A549 (cell line): ENCODE results near the gene VAPB. TPM values are rescaled to one million over a fixed set of nuclear protein-coding genes. Genes with fewer than 3 reads are reported as not detected.

Experiments
- ATAC-seq, 2 experiments: fragments of 200-7000 bp in 1 of 2; fragments of >200 bp in 1 of 2; cut with Nextera tagmentation in 1 of 2; cut with Tn5 transposase in 1 of 2; 3 replicates each; pipeline versions ENCODE4 v1.8.0 to v1.9.1; 2018 to 2020; ENCODE audit warnings: mild to moderate bottlenecking in 1 of 2, moderate library complexity in 1 of 2
- CTCF ChIA-PET: fragments of 300-600 bp; sonication (Branson Sonifier 250); formaldehyde crosslinking; extraction: SDS; loops from one replicate; lab custom pipeline; 2021; ENCODE audit warnings: antibody characterized with exemption, inconsistent platforms; lab: Yijun Ruan, JAX
- POLR2A ChIA-PET: fragments of 350-600 bp; formaldehyde crosslinking; extraction: SDS; loops from one replicate; lab custom pipeline; 2021; ENCODE audit warnings: antibody characterized with exemption, inconsistent platforms; lab: Yijun Ruan, JAX
- DNase-seq, 2 experiments: peaks; one replicate each; pipeline versions ENCODE4 v3.0.0 to v3.0.0-alpha.2; 2011 to 2016; ENCODE audit warnings: low read depth in 1 of 2, low spot score in 1 of 2
- FAIRE-seq: peaks from 2 replicates; lab custom pipeline; 2011; peaks lifted over from hg19 to GRCh38; lab: Jason Lieb, UNC
- H3K27ac ChIP-seq, 2 experiments: fragments of >200 bp; sonication (Bioruptor Twin); formaldehyde crosslinking; 3 replicates each; pipeline ENCODE4 v1.5.1; 2016 to 2017
- H3K4me1 ChIP-seq: fragments of >200 bp; sonication (Bioruptor Twin); formaldehyde crosslinking; 3 replicates; pipeline ENCODE4 v1.6.1; 2016
- H3K4me2 ChIP-seq: fragments of >200 bp; sonication (Bioruptor Twin); formaldehyde crosslinking; 3 replicates; pipeline ENCODE4 v1.6.1; 2016
- H3K4me3 ChIP-seq: fragments of >200 bp; sonication (Bioruptor Twin); formaldehyde crosslinking; 3 replicates; pipeline ENCODE4 v1.5.1; 2016
- H3K9me3 ChIP-seq: fragments of >200 bp; sonication (Bioruptor Twin); formaldehyde crosslinking; 3 replicates; pipeline ENCODE4 v1.6.1; 2016
- ATOH8 ChIP-seq: fragments of 250-450 bp; sonication (Bioruptor Pico); IDR thresholded peaks from 2 replicates; pipeline ENCODE4 v1.5.0; 2020; ENCODE audit warnings: low read depth, mild to moderate bottlenecking, moderate library complexity
- BHLHE40 ChIP-seq: IDR thresholded peaks from 2 replicates; pipeline ENCODE4 v1.6.1; 2012; ENCODE audit warnings: low read depth, low read length, inconsistent platforms
- EP300 ChIP-seq, 2 experiments: fragments of >200 bp; sonication (Bioruptor Twin); formaldehyde crosslinking; IDR thresholded peaks; 2 replicates in 1 of 2; 3 replicates in 1 of 2; pipeline ENCODE4 v1.6.1; 2016 to 2017
- HES2 ChIP-seq: fragments of >200 bp; sonication (Bioruptor Twin); formaldehyde crosslinking; IDR thresholded peaks from 2 replicates; pipeline ENCODE4 v1.6.1; 2016
- HMGXB4 ChIP-seq: fragments of 250-450 bp; sonication (Bioruptor Pico); IDR thresholded peaks from 2 replicates; pipeline ENCODE4 v1.5.0; 2021; ENCODE audit warnings: mild to moderate bottlenecking, moderate library complexity, borderline replicate concordance
- HOXB5 ChIP-seq: fragments of 250-450 bp; sonication (Bioruptor Pico); IDR thresholded peaks from 2 replicates; pipeline ENCODE4 v1.5.0; 2020; ENCODE audit warnings: mild to moderate bottlenecking, moderate library complexity
- JUN ChIP-seq, 2 experiments: fragments of >200 bp; sonication (Bioruptor Twin); formaldehyde crosslinking; IDR thresholded peaks; 2 replicates in 1 of 2; 3 replicates in 1 of 2; pipeline ENCODE4 v1.6.1; 2016 to 2017
- JUNB ChIP-seq: fragments of >200 bp; sonication (Bioruptor Twin); formaldehyde crosslinking; IDR thresholded peaks from 2 replicates; pipeline ENCODE4 v1.6.1; 2016
- KDM1A ChIP-seq: fragments of 200-600 bp; sonication (generic); IDR thresholded peaks from 2 replicates; pipeline ENCODE4 v1.6.1; 2016; ENCODE audit warnings: low read depth, mild to moderate bottlenecking
- MAFK ChIP-seq: fragments of 450-650 bp; IDR thresholded peaks from 2 replicates; pipeline ENCODE4 v1.6.1; 2014; ENCODE audit not compliant: partially characterized antibody
- NFE2L2 ChIP-seq: fragments of 150-350 bp; conservative IDR thresholded peaks from 2 replicates; pipeline ENCODE4 v1.6.1; 2014; ENCODE audit warnings: low read length
- RAD21 ChIP-seq, 2 experiments: fragments of >200 bp in 1 of 2; sonication (Bioruptor Twin) in 1 of 2; formaldehyde crosslinking in 1 of 2; IDR thresholded peaks in 1 of 2; conservative IDR thresholded peaks in 1 of 2; 2 replicates in 1 of 2; 3 replicates in 1 of 2; pipeline ENCODE4 v1.6.1; 2012 to 2018; ENCODE audit warnings: inconsistent platforms in 1 of 2
- RCOR1 ChIP-seq: fragments of 150-350 bp; IDR thresholded peaks from 2 replicates; pipeline ENCODE4 v1.6.1; 2014; ENCODE audit warnings: antibody characterized with exemption, low read length, low read depth
- RFX5 ChIP-seq: fragments of 450-650 bp; IDR thresholded peaks from 2 replicates; pipeline ENCODE4 v1.7.1; 2014; ENCODE audit warnings: antibody characterized with exemption, mild to moderate bottlenecking, moderate library complexity
- RNF2 ChIP-seq: fragments of 200-600 bp; sonication (generic); IDR thresholded peaks from 2 replicates; pipeline ENCODE4 v1.6.1; 2016; ENCODE audit warnings: low read depth, mild to moderate bottlenecking, antibody characterized with exemption, moderate library complexity, borderline replicate concordance
- SREBF2 ChIP-seq: fragments of 450-650 bp; IDR thresholded peaks from 2 replicates; pipeline ENCODE4 v1.6.1; 2014; ENCODE audit warnings: mild to moderate bottlenecking, moderate library complexity
- ZNF302 ChIP-seq: fragments of 250-450 bp; sonication (Bioruptor Pico); IDR thresholded peaks from 2 replicates; pipeline ENCODE4 v1.9.0; 2021; ENCODE audit warnings: inconsistent platforms, mild to moderate bottlenecking, moderate library complexity
- WGBS: methylation state at CpG from one replicate; pipeline ENCODE4 v1.1.6; 2017; ENCODE audit errors: missing lambda C conversion rate; 5-methylcytosine and 5-hydroxymethylcytosine counted together
- polyA plus RNA-seq, 4 experiments: library from polyadenylated mRNA; depleted of rRNA in 3 of 4; stranded (reverse); fragments of >200 nt; fragmentation: RNase III in 1 of 4; extraction: RNeasy Plus Mini Kit Qiagen cat#74134 plus additional on column Dnase treatment in 1 of 4; gene quantifications; 2 replicates in 3 of 4; 3 replicates in 1 of 4; pipeline ENCODE4 v1.2.3, GENCODE V29; 2011 to 2017
- TF ChIP-seq, protein P1 (sequence below): fragments of 200-600 bp; sonication (generic); IDR thresholded peaks from 2 replicates; pipeline ENCODE4 v1.6.1; 2016; ENCODE audit warnings: antibody characterized with exemption, mild to moderate bottlenecking, moderate library complexity
- TF ChIP-seq, protein P2 (sequence below): fragments of >200 bp; sonication (Bioruptor Twin); formaldehyde crosslinking; IDR thresholded peaks from 3 replicates; pipeline ENCODE4 v1.6.1; 2016

The VAPB gene
- polyA plus RNA-seq, 2 of the 4 experiments (the other 2 are of a cell fraction): 43.8 to 44.0 TPM

GRCh38 chr20:58478141-58478805, 89.2 kb downstream of the VAPB start:
- Histone ChIP-seq H3K9me3 (peaks cover 44% of the 10 kb centered on the region; the same call in 2 of the 3 replicates), H3K4me3 (no peak overlapping the region), H3K27ac (no peak overlapping the region), H3K4me1 (no peaks in the 10 kb centered on the region), H3K4me2 (no peak overlapping the region)
- no peak for ATAC-seq
- POLR2A ChIA-PET: no interaction called here
- WGBS: 5% methylated on average over 3 of the region's 3 CpGs
- FAIRE-seq: no peak
- TF ChIP-seq JUNB (no peak), HMGXB4 (no peak), RNF2 (no peak), HOXB5 (CRISPR knock-in tag) (no peak), EP300 (IDR thresholded peaks at IDR 0.05) (no peak), ATOH8 (CRISPR knock-in tag) (no peak), NFE2L2 (no peak), HES2 (no peak), RFX5 (no peak), RCOR1 (no peak), SREBF2 (no peak), ZNF302 (no peak), MAFK (no peak), JUN (IDR thresholded peaks at IDR 0.05) (no peak), KDM1A (no peak), BHLHE40 (no peak), RAD21 (conservative IDR thresholded peaks at IDR 0.05 in 1 of 2, IDR thresholded peaks at IDR 0.05 in 1 of 2) (no peak)
- TF ChIP-seq, protein P1, sequence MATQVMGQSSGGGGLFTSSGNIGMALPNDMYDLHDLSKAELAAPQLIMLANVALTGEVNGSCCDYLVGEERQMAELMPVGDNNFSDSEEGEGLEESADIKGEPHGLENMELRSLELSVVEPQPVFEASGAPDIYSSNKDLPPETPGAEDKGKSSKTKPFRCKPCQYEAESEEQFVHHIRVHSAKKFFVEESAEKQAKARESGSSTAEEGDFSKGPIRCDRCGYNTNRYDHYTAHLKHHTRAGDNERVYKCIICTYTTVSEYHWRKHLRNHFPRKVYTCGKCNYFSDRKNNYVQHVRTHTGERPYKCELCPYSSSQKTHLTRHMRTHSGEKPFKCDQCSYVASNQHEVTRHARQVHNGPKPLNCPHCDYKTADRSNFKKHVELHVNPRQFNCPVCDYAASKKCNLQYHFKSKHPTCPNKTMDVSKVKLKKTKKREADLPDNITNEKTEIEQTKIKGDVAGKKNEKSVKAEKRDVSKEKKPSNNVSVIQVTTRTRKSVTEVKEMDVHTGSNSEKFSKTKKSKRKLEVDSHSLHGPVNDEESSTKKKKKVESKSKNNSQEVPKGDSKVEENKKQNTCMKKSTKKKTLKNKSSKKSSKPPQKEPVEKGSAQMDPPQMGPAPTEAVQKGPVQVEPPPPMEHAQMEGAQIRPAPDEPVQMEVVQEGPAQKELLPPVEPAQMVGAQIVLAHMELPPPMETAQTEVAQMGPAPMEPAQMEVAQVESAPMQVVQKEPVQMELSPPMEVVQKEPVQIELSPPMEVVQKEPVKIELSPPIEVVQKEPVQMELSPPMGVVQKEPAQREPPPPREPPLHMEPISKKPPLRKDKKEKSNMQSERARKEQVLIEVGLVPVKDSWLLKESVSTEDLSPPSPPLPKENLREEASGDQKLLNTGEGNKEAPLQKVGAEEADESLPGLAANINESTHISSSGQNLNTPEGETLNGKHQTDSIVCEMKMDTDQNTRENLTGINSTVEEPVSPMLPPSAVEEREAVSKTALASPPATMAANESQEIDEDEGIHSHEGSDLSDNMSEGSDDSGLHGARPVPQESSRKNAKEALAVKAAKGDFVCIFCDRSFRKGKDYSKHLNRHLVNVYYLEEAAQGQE: no peak
- TF ChIP-seq, protein P2, sequence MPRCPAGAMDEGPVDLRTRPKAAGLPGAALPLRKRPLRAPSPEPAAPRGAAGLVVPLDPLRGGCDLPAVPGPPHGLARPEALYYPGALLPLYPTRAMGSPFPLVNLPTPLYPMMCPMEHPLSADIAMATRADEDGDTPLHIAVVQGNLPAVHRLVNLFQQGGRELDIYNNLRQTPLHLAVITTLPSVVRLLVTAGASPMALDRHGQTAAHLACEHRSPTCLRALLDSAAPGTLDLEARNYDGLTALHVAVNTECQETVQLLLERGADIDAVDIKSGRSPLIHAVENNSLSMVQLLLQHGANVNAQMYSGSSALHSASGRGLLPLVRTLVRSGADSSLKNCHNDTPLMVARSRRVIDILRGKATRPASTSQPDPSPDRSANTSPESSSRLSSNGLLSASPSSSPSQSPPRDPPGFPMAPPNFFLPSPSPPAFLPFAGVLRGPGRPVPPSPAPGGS: no peak
- CTCF ChIA-PET: interaction anchor here (0.7 kb wide), 1 partner anchor 140 kb away, joined by 5 read pairs; no protein-coding TSS in a partner anchor
- DNase-seq: no peak
